OCI-M1 (cell line): Measurements from ENCODE around the gene FMO5.
"Not testable (repeated sequence)": the region's sequence is repeated elsewhere in the genome, so short reads cannot be mapped to it uniquely, and the experiment has no call there.

Experiments
- DNase-seq: peaks from one replicate; lab custom pipeline; 2025; lab: John Stamatoyannopoulos, UW

Gene FMO5

DNA sequence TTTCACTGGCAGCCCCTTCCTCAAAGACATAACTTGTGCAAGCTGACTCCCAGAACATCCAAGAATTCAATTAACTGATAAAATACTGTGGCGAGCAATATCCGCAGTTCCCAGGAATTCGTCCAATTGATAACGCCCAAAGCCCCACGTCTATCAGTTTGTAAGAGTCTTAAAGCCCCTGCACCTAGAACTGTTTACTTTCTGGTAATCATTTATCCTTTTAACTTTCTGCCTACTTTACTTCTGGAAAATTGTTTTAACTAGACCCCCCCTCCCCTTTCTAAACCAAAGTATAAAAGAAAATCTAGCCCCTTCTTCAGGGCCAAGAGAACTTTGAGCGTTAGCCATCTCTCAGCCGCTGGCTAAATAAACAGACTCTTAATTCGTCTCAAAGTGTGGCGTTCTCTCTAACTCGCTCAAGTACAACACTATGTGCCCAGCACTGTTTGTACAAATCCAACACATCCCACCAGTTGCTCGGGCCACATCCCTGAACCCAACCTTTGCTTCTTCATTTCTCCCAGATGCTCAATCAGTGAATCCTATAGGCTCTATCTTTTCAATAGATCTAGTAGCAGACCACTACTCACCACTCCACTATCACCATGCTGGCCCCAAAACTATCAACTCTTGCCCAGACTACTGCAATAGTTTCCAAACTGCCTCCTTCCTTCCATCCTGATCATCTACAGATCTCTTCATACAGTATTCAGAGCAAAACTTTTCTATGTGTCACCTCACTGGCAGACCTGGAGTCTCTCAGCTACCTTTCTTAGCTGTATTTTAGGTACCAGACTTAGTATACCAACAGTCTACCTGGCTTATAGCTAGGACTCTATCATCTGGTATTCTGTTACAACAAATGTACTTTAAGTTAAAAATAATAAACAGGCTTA is 14.0 kb upstream of the FMO5 start:
- DNase-seq, result no peak

DNA sequence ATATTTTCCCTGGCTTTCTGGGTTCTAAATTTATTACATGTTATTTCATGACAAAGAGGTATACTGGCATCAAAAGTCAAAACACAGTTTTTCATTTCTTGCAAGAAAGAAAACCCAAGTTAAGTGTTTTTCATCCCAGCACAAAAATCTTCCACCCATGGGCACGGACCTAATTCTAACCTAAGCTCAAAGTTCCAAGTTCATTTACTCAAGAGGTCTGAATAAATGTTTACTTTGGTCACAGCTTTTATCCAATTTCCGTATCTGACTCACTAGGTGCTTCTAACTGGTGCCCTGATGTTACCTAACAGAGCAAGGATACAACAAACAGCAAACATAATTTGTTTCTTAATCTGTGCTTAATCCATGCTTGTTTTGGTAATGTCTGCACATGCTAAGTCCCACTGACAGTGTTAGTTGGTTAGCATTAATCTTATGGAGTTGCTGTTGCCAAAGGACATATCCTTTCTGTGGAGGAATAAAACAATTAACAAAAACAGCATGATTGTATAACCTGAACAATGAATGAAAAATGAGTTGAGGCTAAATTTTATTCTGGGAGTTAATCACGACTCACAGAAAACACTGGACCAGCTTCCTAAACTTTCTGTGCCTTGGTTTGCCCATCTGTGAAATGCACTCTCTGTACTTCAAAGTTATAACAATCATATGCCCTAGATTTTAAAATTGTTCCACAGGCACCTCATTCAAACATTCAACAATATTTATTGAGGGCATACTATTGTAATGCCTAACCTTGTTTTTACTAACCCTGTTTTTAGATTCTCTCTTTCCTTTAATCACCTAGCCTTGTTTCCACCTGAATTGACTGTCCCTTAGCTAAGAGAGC is 13.1 kb upstream of the FMO5 start:
- DNase-seq, result no peak

DNA sequence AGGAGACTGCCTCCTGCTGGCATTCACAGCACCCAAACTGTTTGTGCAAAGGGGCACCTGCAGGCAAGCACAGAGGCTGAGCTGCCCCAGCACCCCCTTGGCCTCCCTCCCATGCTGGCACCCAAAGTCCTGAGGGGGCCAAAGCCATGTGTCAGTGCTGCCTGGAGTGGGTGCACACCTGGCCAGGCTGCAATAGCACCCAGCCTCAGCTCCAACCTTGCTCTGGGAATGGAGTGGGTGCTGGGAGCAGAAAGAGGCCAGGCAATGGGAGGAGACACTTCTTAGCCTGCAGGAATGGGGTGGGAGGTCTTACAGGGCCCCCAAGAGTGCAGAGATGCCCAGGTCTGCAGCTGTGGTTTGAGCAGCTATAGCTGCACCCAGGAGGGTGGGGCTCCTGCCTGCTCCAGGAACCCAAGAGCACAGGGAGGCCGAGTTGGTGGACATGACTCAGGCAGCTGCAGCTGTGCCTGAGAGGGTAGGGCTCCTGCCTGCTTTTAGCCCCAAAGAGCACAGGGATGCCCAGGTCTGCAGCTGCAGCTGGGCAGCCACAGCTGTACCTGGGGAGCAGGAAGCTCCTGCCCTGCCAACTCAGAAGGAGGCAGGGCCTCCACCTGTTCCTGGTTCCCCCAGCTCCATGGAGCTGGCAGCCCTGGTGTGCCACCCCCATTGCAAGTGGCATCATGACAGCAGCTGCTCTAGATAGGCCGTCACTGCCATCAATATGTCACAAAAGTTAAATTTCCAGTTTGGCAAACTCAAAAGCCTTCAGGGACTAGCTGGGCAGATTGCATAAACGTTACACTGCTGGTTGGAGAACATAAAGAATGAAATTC is 12.0 kb upstream of the FMO5 start:
- no peak for DNase-seq

DNA sequence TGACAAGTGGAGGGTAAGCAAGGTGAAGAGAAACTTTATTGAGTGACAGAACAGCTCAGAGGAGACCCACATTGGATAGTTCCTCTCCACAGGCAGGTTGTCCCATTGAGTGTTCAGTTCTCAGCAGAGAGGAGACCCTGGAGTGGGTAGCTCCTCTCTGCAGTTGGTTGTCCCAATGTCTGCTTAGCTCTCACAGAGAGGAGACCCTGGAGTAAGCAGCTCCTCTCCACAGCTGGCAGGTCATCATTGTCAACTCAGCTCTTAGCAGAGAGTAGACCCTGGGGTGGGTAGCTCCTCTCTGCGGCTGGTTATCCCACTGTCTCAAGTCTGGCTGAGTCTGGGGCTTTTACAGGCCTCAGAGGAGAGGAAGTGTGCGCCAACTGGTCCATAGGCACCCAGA is 11.3 kb upstream of the FMO5 start:
- DNase-seq, result no peak

DNA sequence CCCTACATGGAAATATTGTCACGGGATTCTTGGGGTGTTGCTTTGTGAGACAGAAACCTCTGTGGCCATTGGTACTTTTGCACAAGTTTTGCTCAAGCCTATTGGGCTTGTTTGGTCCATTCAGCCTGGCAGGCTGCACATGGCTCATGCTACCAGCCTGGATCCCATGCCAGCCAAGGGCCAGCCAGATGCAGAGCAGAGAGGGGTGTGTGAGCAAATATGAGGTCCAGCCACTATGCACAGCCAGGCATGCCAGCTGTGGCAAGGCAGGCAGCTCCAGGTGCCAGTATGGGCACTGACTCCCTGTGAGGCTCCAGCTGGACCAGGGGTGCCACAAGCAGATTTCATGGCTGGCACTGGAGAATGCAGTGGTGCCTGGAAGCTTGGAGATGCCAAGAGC is 10.7 kb upstream of the FMO5 start:
- DNase-seq, result no peak

DNA sequence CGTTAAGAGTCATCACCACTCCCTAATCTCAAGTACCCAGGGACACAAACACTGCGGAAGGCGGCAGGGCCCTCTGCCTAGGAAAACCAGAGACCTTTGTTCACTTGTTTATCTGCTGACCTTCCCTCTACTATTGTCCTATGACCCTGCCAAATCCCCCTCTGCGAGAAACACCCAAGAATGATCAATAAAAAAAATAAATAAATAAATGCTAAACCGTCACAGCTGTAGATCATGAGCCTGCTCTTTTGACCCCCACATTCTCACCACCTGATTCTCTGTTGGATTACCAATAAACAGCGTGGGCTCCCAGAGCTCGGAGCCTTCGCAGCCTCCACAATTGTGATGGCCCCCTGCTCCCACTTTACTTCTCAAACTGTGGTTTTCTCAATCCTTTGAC is 8.8 kb upstream of the FMO5 start:
- DNase-seq, result not testable (repeated sequence)

DNA sequence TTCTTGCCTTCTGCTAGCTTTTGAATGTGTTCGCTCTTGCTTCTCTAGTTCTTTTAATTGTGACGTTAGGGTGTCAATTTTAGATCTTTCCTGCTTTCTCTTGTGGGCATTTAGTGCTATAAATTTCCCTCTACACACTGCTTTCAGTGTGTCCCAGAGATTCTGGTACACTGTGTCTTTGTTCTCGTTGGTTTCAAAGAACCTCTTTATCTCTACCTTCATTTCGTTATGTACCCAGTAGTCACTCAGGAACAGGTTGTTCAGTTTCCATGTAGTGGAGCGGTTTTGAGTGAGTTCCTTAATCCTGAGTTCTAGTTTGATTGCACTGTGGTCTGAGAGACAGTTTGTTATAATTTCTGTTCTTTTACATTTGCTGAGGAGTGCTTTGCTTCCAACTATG is 5.9 kb upstream of the FMO5 start:
- not testable (repeated sequence) for DNase-seq

DNA sequence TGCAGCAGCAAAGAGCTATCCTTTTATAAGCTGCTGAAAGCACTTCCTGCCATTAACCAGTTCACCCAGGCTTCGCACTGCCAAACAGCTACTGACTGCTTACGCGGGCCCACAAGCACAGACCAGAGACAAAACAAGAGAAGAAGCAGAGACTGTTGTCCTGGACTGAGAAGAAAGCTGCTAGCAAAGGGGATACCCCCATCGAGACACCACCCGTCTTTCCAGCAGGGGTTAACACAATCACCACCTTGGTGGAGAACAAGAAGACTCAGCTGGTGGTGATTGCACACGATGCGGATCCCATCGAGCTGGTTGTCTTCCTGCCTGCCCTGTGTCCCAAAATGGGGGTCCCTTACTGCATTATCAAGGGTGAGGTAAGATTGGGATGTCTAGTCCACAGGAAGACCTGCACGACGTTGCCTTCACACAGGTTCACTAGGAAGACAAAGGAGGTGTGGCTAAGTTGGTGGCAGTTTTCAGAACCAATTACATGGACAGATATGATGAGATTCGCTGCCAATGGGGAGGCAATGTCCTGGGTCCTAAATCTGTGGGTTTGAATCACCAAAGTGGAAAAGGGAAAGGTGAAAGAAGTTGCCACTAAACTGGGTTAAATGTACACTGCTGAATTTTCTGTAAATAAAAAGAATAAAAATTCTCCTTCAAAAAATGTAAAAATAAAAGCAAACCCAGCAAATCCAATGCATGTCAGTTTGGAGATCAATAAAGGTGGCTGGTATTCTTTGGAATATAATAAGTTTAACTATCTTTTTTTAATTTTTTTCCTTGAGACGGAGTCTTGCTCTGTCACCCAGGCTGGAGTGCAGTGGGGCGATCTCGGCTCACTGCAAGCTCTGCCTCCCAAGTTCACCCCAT is 1.2 kb downstream of the FMO5 start:
- DNase-seq, result no peak

DNA sequence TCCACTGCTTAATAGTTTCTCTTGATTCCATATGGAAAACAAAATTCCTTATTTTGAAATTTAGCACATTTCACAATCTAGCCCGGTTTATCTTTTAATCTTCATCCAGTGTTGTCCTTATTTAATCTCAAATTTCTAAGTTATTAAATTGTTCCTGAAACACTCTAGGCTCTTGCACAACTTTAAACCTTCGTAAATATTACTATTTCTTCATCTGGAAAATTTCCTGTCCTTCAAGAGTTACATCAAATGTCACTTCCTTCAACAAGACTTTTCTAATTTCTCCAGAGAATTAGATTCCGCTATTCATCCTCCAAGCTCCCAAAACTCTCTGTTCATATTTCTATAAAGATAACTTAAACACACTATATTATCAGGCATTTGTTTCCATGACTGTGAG is 6.5 kb downstream of the FMO5 start:
- DNase-seq, result no peak

DNA sequence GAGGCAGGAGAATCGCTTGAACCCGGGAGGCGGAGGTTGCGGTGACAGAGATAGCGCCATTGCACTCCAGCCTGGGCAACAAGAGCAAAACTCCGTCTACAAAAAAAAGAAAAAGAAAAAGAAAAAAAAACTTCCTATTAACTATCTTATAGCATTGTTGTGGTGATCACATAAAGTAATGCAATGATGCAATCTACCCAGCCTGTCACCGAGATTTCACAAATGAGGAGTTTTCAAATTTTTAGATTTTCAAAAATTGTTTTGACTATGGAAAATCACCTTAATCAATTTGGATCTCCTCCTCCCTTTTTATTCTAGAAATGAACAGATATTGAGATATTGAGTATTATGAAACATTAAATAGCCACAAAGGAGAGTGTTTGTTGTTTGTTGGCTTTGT is 8.0 kb downstream of the FMO5 start:
- no peak for DNase-seq

DNA sequence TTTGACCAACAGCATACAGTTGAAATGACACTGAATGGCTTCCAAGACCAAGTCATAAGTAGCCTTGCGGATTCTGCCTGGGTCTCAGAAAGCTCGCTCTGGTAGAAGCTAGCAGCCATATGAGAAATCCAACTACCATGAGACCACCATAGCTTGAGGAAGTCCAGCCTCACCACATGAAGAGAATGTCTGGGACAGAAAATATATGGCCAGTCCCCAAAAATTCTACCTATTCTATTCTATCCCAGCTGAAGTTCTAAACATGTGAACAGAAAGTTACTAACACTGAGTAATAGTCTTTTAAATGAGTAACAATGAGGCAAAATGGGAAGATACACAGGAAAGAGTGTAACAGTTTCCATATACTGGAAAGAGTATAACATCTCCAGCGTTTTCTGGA is 9.0 kb downstream of the FMO5 start:
- no peak for DNase-seq

DNA sequence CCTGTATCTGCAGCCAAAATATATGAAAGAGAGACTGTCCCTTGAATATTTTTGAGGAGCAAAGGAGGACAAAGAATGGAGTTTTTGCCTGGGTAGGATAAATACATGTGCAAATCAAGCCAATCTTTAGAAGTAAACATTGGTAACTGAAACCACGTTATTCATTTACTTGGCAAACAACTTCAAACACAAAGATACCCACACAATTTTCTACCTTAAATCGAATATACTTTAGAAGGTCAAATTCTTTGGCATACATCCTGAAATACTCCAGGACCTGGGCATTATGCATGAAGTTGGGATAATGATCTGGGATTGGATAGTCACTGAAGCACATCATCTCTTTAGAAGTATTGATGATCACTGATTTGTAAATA is 9.6 kb downstream of the FMO5 start:
- no peak for DNase-seq

DNA sequence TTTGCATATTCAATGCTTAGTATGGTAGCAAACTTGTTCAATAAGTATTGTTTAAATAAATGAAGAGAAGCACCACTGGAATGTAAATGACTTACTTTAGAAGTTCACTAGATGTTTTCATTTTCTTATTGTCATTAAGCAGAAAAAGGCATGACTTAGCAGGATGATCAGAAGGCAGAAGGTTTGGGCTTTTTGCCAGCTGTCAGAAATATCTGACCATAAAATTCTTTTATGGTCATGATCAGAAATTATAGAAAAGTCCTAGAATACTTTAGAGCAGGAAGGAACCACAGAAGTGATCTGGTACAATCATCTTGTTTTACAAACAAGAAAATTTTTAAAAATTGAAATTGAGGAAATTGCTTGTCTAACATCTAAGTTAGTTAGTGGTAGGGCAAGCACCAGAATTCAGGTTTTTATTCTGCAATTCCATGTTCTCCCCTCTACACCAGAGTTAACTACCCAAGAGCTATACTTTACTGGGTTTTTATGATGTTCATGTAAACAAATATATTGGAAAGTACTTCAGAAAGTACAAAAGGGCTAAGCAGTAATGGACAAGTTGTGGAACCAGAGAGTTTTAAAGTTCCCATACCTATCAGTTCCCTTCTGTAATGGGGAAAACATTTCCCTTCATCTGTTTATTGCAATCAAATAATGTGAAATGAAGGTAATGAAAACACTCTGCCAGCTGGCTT is 10.1 kb downstream of the FMO5 start:
- DNase-seq, result peak; percentile 68

DNA sequence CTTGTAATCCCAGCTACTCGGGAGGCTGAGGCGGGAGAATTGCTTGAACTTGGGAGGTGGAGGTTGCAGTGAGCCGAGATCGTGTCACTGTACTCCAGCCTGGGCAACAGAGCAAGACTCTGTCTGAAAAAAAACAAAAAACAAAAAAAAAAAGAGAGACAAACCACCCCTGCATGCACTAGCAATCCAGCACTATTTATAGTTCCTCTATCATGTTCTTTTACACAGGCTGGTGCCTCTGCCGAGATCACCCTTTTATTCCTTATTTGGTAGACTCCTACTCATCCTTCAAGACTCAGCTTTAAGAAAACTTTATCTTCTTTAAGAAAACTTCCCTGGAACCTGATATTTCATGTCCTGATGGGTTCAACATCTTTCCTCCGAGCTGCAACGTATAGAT is 10.8 kb downstream of the FMO5 start:
- peak; percentile 38 for DNase-seq

DNA sequence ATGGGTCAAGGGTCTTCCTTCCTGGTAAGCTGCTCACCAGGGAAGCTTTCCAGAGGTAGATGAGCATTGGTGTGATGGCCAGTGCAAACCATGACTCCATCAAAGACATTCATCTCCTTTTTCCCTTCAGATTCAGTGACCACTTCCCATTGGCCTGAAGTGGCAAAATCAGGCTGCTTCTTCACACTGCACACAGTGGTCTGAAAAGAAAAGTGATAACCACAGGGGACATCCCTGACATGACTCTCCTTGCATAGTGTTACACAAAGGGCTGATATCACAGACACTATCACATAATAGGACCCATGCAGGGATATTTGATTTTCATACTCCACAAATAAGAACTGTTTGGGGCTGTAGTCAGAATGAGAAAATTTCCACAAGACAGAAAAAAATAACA is 11.9 kb downstream of the FMO5 start:
- DNase-seq, result no peak

DNA sequence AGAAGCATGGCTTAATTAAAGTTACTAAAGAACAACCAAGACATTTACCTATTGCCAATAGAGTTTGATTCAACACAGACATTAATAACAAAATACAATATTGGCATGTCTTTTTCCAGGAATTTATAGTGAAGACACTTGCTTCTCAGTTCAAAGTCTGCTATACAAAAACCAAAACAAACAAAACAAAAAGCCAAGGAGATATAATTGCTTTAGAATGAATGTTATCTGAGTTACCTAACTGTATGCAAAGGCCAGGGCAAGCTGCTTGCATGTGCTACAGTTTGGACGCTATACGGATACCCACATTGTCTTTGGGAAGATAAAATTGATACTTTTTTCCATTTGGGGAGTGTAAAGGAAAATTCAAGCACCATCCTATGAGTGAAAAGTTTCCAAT is 13.6 kb downstream of the FMO5 start:
- no peak for DNase-seq

DNA sequence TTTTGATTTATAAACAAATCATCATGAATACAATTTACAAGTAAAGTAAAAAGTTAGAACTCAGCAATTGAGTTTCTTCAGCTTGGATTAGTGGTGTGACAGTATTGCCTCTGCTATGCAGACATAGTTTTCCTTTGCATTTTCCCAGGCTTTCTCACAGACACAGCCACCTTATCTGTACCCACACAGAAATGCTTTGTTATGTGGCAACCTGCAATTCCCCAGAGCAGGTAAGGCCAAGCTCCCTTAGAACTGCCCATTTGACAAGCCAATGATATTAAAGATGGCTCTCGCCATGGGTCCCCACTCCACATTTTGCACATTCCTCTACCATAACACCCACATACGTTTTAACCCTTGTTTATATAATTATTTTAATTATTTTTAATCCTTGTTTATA is 14.2 kb downstream of the FMO5 start:
- DNase-seq, result no peak

DNA sequence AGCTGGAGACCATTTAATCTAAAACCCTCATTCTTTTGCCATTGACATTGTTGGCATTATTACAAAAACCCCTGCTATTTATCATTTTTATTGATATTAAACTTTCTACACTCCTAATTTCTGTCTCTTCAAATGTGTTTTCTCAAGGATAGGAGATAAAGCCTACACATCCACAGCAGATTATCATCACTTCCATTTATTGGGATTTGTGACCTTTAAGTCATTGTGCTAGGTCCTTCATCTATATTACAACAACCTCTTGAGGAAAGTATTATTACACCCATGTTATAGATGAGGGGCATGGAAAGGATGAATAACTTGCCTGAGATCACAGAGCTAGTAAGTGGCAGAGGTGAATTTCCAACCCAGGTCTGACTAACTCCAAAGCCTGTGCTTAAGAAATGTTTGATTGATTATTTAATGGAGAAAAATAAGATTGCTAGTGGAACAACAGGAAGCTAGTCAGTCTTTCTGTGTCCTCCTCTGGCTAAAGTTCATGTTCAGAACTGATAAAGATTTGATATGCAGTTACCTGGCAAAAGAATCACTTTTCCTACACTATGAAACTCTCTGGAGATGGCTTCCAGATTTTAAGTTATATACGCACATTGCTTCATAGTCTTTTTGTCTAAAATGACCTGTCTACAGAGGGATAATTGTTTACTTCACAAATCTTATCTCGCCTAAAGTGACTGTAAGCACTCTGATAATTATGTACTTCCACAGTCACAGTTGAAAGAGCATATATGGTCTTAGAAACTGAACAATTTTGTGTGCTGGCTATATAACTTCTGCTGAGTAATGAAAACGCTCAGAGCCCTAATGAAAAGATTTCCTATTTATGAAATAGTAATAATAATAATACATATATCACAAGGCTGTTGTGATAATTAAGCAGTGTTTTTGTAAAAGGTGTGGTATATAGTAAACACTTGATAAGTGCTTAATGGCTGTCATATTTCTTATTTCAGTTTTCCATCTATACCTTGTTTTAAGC is 15.0 kb downstream of the FMO5 start:
- DNase-seq, result no peak

DNA sequence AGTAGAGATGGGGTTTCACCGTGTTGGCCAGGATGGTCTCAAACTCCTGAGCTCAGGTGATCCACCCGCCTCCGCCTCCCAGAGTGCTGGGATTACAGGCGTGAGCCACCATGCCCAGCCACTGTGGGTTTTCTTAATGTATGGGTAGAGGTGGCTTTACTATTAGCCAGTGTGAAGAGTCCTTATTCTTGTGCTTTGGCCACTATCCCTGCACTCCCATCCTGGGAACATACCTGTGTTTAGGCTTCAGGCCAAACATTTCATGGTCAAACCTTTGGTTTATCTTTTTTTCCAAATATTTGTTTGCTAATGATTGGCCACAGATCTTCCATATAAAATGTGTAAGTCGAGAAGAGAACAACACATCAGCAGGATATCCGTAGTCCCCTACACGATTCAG is 16.5 kb downstream of the FMO5 start:
- no peak for DNase-seq

DNA sequence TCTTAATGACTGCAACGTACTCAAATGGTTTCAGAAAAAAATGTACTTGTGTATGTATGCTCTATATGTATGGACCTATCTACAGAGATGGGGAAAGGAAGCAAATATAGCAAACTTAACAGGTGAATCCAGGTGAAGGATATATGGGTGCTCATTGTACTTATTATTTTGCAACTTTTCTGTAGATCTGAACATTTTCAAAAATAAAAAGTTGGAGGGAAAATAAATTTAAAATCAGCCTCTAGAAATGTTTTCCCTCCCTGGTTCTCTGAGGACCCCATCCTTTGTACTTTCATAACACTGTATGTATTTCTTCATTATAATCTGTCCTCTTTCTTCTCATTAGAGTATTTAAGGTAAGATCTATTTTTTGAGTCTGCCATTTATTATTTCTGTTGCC is 17.9 kb downstream of the FMO5 start:
- no peak for DNase-seq
